ENCODE measurements around the gene SV2C. TPM values are rescaled to one million over a fixed set of nuclear protein-coding genes. Genes with fewer than 3 reads are reported as not detected.

The SV2C gene
- total RNA-seq, 1 experiment from 2014 or later: not detected

DNA sequence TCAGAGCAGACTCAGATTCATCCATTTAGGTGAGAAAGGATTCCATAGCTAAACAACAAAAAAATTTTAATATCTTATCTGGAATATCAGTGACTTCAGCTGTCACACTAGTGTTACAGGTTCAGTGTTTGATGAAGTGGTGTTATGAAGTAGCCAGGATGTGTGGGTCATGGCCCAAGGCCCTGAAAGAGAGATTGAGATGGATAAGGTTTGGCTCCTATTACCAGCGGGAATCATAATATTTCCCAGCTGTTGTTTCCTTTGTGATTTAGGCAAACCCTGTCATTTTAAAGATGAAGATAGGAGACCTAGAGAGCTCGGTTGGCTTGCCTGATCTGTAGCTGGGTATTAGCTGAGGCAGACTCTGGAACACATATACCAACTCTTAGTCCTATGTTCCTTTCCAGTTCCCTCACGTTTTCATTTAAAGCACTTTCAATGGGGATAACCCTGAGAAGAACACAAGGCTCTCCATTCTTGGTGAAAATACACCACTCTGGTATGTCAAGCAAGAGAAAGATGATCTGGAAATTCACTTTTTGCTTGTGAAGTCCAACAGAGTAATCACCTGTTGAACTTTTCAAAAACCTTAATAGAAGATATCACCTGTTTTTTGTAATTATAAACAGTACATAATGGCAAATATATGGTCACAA lies 54.8 kb downstream of the SV2C start:
- intact Hi-C loops (cut with micrococcal nuclease): no loop called here
- H3K4me1 ChIP-seq (ENCODE audit: control insufficient read depth in 1 of 2, insufficient read depth in 2 of 2, low read length in 2 of 2): no peaks in the 10 kb centered on the region
- TF ChIP-seq ZNF274 (IDR thresholded peaks at IDR 0.05; ENCODE audit: low read depth, low read length) (no peak), JUND (IDR thresholded peaks at IDR 0.05) (no peak), EZH2phosphoT487 (IDR thresholded peaks at IDR 0.05; ENCODE audit: borderline replicate concordance) (no peak), POLR2A (IDR thresholded peaks at IDR 0.05; ENCODE audit: borderline replicate concordance, extremely low read depth, insufficient read depth, insufficient read length) (no peak), ELF1 (IDR thresholded peaks at IDR 0.05; ENCODE audit: borderline replicate concordance, low read depth) (no peak), TCF7L2 (IDR thresholded peaks at IDR 0.05; ENCODE audit: borderline replicate concordance, extremely low read depth, insufficient read depth, insufficient read length) (no peak), EGR1 (IDR thresholded peaks at IDR 0.05; ENCODE audit: low read depth) (no peak), SP1 (IDR thresholded peaks at IDR 0.05; ENCODE audit: low read depth) (no peak), CEBPB (IDR thresholded peaks at IDR 0.05; ENCODE audit: low read depth) (no peak), SRF (IDR thresholded peaks at IDR 0.05; ENCODE audit: low read depth) (no peak), ZBTB33 (IDR thresholded peaks at IDR 0.05; ENCODE audit: extremely low read depth, insufficient replicate concordance, low read length) (no peak), POLR2AphosphoS5 (IDR thresholded peaks at IDR 0.05; ENCODE audit: low read depth, low read length) (no peak), CBX3 (IDR thresholded peaks at IDR 0.05; ENCODE audit: low read depth) (no peak), ZFX (IDR thresholded peaks at IDR 0.05) (no peak)
- TF ChIP-seq, protein P1, sequence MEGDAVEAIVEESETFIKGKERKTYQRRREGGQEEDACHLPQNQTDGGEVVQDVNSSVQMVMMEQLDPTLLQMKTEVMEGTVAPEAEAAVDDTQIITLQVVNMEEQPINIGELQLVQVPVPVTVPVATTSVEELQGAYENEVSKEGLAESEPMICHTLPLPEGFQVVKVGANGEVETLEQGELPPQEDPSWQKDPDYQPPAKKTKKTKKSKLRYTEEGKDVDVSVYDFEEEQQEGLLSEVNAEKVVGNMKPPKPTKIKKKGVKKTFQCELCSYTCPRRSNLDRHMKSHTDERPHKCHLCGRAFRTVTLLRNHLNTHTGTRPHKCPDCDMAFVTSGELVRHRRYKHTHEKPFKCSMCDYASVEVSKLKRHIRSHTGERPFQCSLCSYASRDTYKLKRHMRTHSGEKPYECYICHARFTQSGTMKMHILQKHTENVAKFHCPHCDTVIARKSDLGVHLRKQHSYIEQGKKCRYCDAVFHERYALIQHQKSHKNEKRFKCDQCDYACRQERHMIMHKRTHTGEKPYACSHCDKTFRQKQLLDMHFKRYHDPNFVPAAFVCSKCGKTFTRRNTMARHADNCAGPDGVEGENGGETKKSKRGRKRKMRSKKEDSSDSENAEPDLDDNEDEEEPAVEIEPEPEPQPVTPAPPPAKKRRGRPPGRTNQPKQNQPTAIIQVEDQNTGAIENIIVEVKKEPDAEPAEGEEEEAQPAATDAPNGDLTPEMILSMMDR (IDR thresholded peaks at IDR 0.05 in 2 of 3, conservative IDR thresholded peaks at IDR 0.05 in 1 of 3; ENCODE audit: borderline replicate concordance in 1 of 3, insufficient read depth in 1 of 3, low read depth in 2 of 3, low read length in 2 of 3): no peak
- TF ChIP-seq, protein P2, sequence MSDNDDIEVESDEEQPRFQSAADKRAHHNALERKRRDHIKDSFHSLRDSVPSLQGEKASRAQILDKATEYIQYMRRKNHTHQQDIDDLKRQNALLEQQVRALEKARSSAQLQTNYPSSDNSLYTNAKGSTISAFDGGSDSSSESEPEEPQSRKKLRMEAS (IDR thresholded peaks at IDR 0.05): no peak
- TF ChIP-seq, protein P3, sequence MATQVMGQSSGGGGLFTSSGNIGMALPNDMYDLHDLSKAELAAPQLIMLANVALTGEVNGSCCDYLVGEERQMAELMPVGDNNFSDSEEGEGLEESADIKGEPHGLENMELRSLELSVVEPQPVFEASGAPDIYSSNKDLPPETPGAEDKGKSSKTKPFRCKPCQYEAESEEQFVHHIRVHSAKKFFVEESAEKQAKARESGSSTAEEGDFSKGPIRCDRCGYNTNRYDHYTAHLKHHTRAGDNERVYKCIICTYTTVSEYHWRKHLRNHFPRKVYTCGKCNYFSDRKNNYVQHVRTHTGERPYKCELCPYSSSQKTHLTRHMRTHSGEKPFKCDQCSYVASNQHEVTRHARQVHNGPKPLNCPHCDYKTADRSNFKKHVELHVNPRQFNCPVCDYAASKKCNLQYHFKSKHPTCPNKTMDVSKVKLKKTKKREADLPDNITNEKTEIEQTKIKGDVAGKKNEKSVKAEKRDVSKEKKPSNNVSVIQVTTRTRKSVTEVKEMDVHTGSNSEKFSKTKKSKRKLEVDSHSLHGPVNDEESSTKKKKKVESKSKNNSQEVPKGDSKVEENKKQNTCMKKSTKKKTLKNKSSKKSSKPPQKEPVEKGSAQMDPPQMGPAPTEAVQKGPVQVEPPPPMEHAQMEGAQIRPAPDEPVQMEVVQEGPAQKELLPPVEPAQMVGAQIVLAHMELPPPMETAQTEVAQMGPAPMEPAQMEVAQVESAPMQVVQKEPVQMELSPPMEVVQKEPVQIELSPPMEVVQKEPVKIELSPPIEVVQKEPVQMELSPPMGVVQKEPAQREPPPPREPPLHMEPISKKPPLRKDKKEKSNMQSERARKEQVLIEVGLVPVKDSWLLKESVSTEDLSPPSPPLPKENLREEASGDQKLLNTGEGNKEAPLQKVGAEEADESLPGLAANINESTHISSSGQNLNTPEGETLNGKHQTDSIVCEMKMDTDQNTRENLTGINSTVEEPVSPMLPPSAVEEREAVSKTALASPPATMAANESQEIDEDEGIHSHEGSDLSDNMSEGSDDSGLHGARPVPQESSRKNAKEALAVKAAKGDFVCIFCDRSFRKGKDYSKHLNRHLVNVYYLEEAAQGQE (IDR thresholded peaks at IDR 0.05; ENCODE audit: low read depth): no peak
- TF ChIP-seq, protein P4, sequence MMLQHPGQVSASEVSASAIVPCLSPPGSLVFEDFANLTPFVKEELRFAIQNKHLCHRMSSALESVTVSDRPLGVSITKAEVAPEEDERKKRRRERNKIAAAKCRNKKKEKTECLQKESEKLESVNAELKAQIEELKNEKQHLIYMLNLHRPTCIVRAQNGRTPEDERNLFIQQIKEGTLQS (IDR thresholded peaks at IDR 0.05): no peak
- DNase-seq (ENCODE audit: low read depth, low spot score) (no peak), ATAC-seq (no peak)
- H3K4me3 ChIP-seq (replicated peaks in 1 of 2; ENCODE audit: low read depth in 1 of 2, low read length in 2 of 2): no peak overlapping the region
- H3K4me2 ChIP-seq (ENCODE audit: low read length): no peak overlapping the region
- H3K9me2 ChIP-seq (ENCODE audit: insufficient read depth): no peaks in the 10 kb centered on the region
- ChIA-PET RAD21 (ENCODE audit: low non-redundant PET in 1 of 2, low total read pairs in 2 of 2, uncharacterized antibody in 2 of 2, unreplicated experiment in 2 of 2) (no interaction called here), CTCF (interaction anchor here (1.2 kb wide), 1 partner anchor 37 kb away, joined by 4 read pairs; no protein-coding TSS in a partner anchor), POLR2A (no interaction called here)
- no peak overlapping the region for H2AFZ ChIP-seq (ENCODE audit: low read depth, low read length, poor library complexity, severe bottlenecking)
- no peak overlapping the region for H3K9ac ChIP-seq (ENCODE audit: low read length)
- H3K36me3 ChIP-seq (ENCODE audit: control insufficient read depth in 1 of 2, insufficient read depth in 2 of 2, low read length in 2 of 2): no peaks in the 10 kb centered on the region
- BruUV-seq (replicated peaks): no TSS peak
- H3K27me3 ChIP-seq (ENCODE audit: insufficient read depth, low read length): peaks cover 70% of the 10 kb centered on the region
- no peaks in the 10 kb centered on the region for H4K20me1 ChIP-seq (ENCODE audit: insufficient read depth)
- no peak overlapping the region for H3K27ac ChIP-seq (ENCODE audit: low read depth, low read length)
- no peaks in the 10 kb centered on the region for H3K79me2 ChIP-seq (ENCODE audit: insufficient read depth, low read length)
- H3K9me3 ChIP-seq (ENCODE audit: control insufficient read depth in 1 of 2, insufficient read depth in 1 of 2, low read depth in 1 of 2, low read length in 2 of 2): no peaks in the 10 kb centered on the region

All from HCT116 (cell line).